ENCODE measurements around the gene OTOA.
"Not testable (repeated sequence)": the region's sequence is repeated elsewhere in the genome, so short reads cannot be mapped to it uniquely, and the experiment has no call there.

OTOA gene

DNA sequence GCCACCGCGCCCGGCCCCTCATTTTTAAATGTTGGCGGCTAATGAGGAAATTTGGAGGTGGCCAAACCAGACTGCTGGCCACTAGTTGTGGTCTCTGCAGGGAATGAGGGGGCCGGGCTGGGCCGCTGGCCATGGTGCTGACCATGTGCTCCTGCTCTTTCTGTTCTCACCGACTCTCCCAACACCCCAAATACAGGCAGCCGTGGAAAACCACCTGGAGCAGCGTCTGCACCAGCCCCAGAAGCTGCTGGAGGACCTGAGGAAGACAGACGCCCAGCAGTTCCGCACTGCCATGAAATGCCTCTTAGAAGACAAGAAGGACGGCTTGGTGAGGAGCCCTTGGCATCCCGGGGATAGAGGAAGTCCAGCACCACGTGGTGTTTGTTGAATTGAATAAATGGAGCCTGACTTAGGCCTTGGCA, 21.3 kb downstream of the OTOA start:
- H3K36me3 ChIP-seq (ENCODE audit: insufficient read depth, low read depth, low read length), result no peaks in the 10 kb centered on the region
- H3K27me3 ChIP-seq (ENCODE audit: insufficient read depth, low read length), result no peaks in the 10 kb centered on the region; the same call in 1 of the 2 replicates
- H3K4me1 ChIP-seq (ENCODE audit: insufficient read depth, low read length), result no peaks in the 10 kb centered on the region
- no peak overlapping the region for H3K9ac ChIP-seq (ENCODE audit: low read depth, low read length)
- H3K4me3 ChIP-seq (ENCODE audit: low read length), result no peak overlapping the region
- no peaks in the 10 kb centered on the region for H3K9me3 ChIP-seq (ENCODE audit: insufficient read depth, low read depth, low read length)
- no peak overlapping the region for H3K27ac ChIP-seq (ENCODE audit: low read length)

DNA sequence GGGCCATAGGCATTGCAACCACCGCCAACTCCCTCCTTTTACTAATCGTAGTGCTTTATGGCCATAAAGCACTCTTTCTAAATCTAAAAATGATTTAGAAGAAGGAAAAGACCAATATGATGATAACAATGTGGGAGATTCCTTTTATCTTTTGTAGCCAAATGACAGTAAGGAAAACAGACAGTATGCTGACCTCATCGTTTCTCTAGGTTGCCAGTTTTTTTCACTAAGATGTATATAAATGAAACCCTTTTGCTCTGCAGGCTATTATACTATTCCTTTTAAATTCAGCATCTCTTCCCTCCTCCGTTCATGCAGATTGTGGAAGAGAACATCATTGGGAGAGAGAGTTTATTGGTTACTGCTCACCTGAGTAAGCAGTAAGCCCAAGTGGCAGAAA, 25.3 kb downstream of the OTOA start:
- Histone ChIP-seq H3K9ac (ENCODE audit: low read depth, low read length) (no peak overlapping the region), H3K4me3 (ENCODE audit: low read length) (no peak overlapping the region), H3K4me1 (ENCODE audit: insufficient read depth, low read length) (no peaks in the 10 kb centered on the region), H3K36me3 (ENCODE audit: insufficient read depth, low read depth, low read length) (no peaks in the 10 kb centered on the region), H3K9me3 (ENCODE audit: insufficient read depth, low read depth, low read length) (no peaks in the 10 kb centered on the region), H3K27ac (ENCODE audit: low read length) (no peak overlapping the region), H3K27me3 (ENCODE audit: insufficient read depth, low read length) (no peaks in the 10 kb centered on the region)

DNA sequence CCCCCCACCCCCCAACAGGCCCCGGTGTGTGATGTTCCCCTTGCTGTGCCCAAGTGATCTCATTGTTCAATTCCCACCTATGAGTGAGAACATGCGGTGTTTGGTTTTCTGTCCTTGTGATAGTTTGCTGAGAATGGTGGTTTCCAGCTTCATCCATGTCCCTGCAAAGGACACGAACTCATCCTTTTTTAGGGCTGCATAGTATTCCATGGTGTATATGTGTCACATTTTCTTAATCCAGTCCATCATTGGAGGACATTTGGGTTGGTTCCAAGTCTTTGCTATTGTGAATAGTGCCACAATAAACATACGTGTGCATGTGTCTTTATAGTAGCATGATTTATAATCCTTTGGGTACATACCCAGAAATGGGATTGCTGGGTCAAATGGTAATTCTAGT, 27.2 kb downstream of the OTOA start:
- not testable (repeated sequence) for H3K9me3 ChIP-seq (ENCODE audit: insufficient read depth, low read depth, low read length); H3K9ac ChIP-seq (ENCODE audit: low read depth, low read length); H3K4me1 ChIP-seq (ENCODE audit: insufficient read depth, low read length); H3K4me3 ChIP-seq (ENCODE audit: low read length); H3K36me3 ChIP-seq (ENCODE audit: insufficient read depth, low read depth, low read length); H3K27ac ChIP-seq (ENCODE audit: low read length); H3K27me3 ChIP-seq (ENCODE audit: insufficient read depth, low read length)

DNA sequence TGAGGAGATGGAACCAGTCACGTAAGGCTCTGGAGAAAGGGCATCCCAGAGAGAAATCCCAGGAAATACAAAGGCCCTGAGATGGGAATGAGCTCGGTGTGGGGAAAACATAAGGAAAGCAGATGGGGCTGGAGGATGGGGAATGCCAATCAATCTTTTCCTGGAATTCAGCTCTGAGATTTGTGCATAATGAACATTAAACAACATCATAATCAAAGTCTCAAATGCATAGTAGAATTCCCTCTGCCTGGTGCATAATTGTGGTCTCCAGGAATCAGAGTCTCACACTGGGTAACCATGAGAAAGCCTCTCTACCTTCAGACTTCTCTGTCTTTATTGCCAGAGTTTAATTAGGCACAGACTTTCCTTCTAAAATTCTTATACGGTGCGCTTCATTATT, 30.8 kb downstream of the OTOA start:
- no peaks in the 10 kb centered on the region for H3K27me3 ChIP-seq (ENCODE audit: insufficient read depth, low read length)
- no peaks in the 10 kb centered on the region for H3K9me3 ChIP-seq (ENCODE audit: insufficient read depth, low read depth, low read length)
- H3K4me3 ChIP-seq (ENCODE audit: low read length), result no peak overlapping the region
- no peaks in the 10 kb centered on the region for H3K4me1 ChIP-seq (ENCODE audit: insufficient read depth, low read length)
- H3K9ac ChIP-seq (ENCODE audit: low read depth, low read length), result no peak overlapping the region
- no peak overlapping the region for H3K27ac ChIP-seq (ENCODE audit: low read length)
- no peaks in the 10 kb centered on the region for H3K36me3 ChIP-seq (ENCODE audit: insufficient read depth, low read depth, low read length)

DNA sequence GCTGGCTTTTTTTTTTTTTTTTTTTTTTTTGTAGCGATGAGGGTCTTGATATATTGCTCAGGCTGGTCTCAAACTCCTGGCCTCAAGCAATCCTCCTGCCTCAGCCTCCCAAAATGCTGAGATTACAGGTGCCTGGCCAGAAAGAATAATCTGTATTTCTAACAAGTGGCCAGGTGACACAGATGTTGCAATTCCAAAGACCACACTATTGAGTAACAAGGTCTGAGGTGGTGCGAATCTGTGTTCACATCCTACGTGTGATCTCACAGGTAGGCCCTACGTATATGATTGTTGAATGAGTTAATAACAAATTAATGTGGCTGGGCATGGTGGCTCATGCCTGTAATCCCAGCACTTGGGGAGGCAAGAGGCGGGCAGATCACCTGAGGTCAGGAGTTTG, 33.3 kb downstream of the OTOA start:
- Histone ChIP-seq H3K36me3 (ENCODE audit: insufficient read depth, low read depth, low read length) (no peaks in the 10 kb centered on the region), H3K27ac (ENCODE audit: low read length) (no peak overlapping the region), H3K9me3 (ENCODE audit: insufficient read depth, low read depth, low read length) (no peaks in the 10 kb centered on the region), H3K4me1 (ENCODE audit: insufficient read depth, low read length) (no peaks in the 10 kb centered on the region), H3K4me3 (ENCODE audit: low read length) (no peak overlapping the region), H3K27me3 (ENCODE audit: insufficient read depth, low read length) (no peaks in the 10 kb centered on the region), H3K9ac (ENCODE audit: low read depth, low read length) (no peak overlapping the region)

DNA sequence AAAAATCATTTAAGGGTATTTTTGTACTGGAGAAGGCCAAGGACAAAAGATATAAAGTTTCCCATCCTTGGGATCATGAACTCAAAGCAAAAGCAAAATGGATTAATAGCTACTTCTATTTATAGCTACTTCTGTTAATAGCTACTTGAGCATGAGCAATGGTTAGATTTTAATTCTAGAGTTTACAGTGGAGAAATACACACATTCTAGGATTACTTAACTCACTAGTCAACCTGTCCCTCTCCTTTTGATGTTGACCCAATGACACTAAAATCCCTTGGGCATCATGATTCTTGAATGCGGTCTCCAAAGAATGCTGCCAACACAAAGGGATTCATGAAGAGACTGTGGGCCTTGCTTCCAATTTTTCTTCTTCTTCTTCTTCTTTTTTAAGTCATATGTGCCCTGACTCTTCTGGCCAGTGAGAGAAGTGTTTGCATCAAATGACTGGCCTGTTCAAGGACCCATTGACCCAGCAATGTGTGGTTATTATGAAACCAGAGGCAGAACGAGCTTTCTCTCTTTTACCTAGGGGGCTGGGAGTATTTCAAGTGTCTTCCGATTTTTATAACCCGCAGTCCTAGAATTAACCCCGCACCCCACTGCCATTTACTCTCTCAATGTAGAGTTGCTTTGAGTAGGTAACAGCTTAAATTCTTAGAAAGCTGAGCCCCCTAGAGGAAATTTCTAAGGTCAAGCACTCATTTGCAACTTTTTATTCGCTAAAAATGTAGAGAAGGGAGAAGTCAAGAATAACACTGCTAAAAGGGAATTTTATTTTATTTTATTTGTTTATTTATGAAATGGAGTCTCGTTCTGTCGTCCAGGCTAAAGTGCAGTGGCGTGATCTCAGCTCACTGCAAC, 34.6 kb downstream of the OTOA start:
- Histone ChIP-seq H3K27ac (ENCODE audit: low read length) (no peak overlapping the region), H3K9me3 (ENCODE audit: insufficient read depth, low read depth, low read length) (no peaks in the 10 kb centered on the region), H3K9ac (ENCODE audit: low read depth, low read length) (no peak overlapping the region), H3K36me3 (ENCODE audit: insufficient read depth, low read depth, low read length) (no peaks in the 10 kb centered on the region), H3K4me3 (ENCODE audit: low read length) (no peak overlapping the region), H3K4me1 (ENCODE audit: insufficient read depth, low read length) (no peaks in the 10 kb centered on the region), H3K27me3 (ENCODE audit: insufficient read depth, low read length) (no peaks in the 10 kb centered on the region)

DNA sequence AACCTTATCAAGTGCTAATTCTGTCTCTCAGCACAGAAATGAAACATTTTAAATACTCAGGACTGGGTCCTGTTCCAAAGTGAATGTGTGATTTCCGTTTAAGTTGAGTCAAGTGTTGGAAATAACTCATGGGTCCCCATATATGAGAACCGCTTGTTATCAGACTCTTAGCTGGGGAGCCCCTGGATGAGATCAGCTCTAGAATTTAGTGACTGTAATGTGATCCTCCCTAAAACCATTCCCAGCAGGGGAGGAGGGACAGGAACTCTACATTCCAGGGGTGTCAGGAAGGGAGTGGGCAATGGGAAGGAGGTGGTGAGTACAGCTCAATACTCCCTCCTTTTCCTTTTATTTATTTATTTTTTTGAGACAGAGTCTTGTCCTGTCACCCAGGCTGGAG, 37.5 kb downstream of the OTOA start:
- Histone ChIP-seq H3K27ac (ENCODE audit: low read length) (no peak overlapping the region), H3K9ac (ENCODE audit: low read depth, low read length) (no peak overlapping the region), H3K4me3 (ENCODE audit: low read length) (no peak overlapping the region), H3K4me1 (ENCODE audit: insufficient read depth, low read length) (no peaks in the 10 kb centered on the region), H3K9me3 (ENCODE audit: insufficient read depth, low read depth, low read length) (no peaks in the 10 kb centered on the region), H3K27me3 (ENCODE audit: insufficient read depth, low read length) (no peaks in the 10 kb centered on the region), H3K36me3 (ENCODE audit: insufficient read depth, low read depth, low read length) (no peaks in the 10 kb centered on the region)

DNA sequence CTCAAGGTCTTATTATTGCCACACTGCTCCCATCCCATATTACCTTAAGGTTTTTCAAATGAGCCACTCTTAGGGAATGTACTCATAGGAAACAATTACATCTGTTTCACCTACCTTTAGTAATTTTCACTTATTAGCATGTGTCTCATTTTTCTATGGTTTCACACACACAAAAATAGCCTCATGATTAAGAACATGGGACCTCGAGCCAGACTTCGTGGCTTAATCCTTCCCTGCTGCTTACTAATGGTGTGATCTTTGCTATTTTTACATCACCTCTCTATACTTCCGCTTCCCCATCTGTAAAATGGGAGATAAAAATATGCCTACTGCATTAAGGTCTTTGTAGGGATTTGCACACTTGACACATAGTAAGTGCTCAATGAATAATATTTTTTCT, 38.5 kb downstream of the OTOA start:
- no peaks in the 10 kb centered on the region for H3K4me1 ChIP-seq (ENCODE audit: insufficient read depth, low read length)
- H3K36me3 ChIP-seq (ENCODE audit: insufficient read depth, low read depth, low read length), result no peaks in the 10 kb centered on the region
- H3K27me3 ChIP-seq (ENCODE audit: insufficient read depth, low read length), result no peaks in the 10 kb centered on the region
- H3K9me3 ChIP-seq (ENCODE audit: insufficient read depth, low read depth, low read length), result no peaks in the 10 kb centered on the region
- H3K4me3 ChIP-seq (ENCODE audit: low read length), result no peak overlapping the region
- H3K27ac ChIP-seq (ENCODE audit: low read length), result no peak overlapping the region
- no peak overlapping the region for H3K9ac ChIP-seq (ENCODE audit: low read depth, low read length)

DNA sequence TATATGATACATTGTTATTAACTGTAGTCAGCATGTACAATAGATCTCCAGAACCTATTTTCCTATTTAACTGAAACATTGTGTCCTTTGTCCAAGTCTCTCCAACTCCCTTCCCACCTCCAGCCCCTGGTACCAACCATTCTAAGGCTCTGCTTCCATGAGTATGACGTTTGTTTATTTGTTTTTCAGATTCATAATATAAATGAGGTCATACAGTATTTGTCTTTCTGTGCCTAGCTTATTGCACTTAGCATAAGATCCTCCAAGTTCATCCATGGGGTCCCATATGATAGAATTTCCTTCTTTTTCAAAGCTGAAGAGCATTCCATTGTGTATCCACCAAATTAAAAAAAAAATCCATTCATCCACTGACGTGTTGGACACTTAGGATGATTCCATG, 39.4 kb downstream of the OTOA start:
- Histone ChIP-seq H3K9ac (ENCODE audit: low read depth, low read length) (no peak overlapping the region), H3K4me3 (ENCODE audit: low read length) (no peak overlapping the region), H3K27ac (ENCODE audit: low read length) (no peak overlapping the region), H3K36me3 (ENCODE audit: insufficient read depth, low read depth, low read length) (no peaks in the 10 kb centered on the region), H3K27me3 (ENCODE audit: insufficient read depth, low read length) (no peaks in the 10 kb centered on the region), H3K9me3 (ENCODE audit: insufficient read depth, low read depth, low read length) (no peaks in the 10 kb centered on the region), H3K4me1 (ENCODE audit: insufficient read depth, low read length) (no peaks in the 10 kb centered on the region)

DNA sequence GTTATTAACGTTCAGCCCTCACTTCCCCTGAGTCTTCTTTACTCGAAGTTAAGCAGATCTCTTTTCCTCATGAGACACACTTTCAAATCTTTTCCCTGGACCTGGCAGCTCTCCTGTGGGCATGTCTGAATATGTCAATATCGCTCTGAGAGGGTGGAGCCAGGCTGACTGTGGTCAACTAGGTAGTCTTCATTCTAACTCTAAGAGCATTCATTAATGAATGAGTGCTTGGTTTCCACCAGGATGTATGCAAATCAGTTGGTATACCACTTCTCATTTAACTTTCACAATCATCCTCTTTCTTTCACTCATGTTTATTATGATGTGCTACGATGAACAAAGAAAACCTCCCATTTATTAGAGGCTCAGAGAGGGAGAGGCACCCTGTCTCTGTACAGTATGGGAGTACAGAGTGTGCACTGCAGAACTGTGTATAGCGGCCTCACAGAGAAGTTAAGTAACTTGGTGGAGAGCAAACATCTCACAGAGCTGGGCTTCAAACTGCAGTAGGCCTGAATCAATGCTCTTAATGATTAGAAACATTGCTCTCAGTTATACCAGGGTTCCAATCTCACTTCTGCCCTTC, 39.9 kb downstream of the OTOA start:
- Histone ChIP-seq H3K27ac (ENCODE audit: low read length) (no peak overlapping the region), H3K36me3 (ENCODE audit: insufficient read depth, low read depth, low read length) (no peaks in the 10 kb centered on the region), H3K4me3 (ENCODE audit: low read length) (no peak overlapping the region), H3K27me3 (ENCODE audit: insufficient read depth, low read length) (no peaks in the 10 kb centered on the region), H3K4me1 (ENCODE audit: insufficient read depth, low read length) (no peaks in the 10 kb centered on the region), H3K9ac (ENCODE audit: low read depth, low read length) (no peak overlapping the region), H3K9me3 (ENCODE audit: insufficient read depth, low read depth, low read length) (no peaks in the 10 kb centered on the region)

DNA sequence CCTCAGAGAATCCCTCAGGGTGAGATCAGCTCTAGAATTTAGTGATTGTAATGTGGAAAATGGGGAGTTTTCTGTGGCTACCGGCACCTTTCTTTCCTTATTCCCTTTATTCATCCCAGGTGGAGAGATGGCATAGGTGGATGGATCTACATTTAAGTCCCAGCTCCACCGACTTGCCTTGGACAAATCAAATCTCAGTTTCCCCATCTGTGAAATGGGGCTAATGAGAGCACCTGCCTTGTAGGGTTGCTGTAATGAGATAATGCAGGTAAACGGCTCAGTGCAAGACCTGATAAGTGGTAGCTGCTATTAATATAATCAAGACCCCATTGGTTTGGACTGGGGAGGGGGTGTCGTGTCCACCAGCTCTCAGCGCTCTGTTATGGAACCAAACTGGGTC, 40.5 kb downstream of the OTOA start:
- Histone ChIP-seq H3K27me3 (ENCODE audit: insufficient read depth, low read length) (no peaks in the 10 kb centered on the region), H3K9ac (ENCODE audit: low read depth, low read length) (no peak overlapping the region), H3K27ac (ENCODE audit: low read length) (no peak overlapping the region), H3K4me1 (ENCODE audit: insufficient read depth, low read length) (no peaks in the 10 kb centered on the region), H3K36me3 (ENCODE audit: insufficient read depth, low read depth, low read length) (no peaks in the 10 kb centered on the region), H3K9me3 (ENCODE audit: insufficient read depth, low read depth, low read length) (no peaks in the 10 kb centered on the region), H3K4me3 (ENCODE audit: low read length) (no peak overlapping the region)

DNA sequence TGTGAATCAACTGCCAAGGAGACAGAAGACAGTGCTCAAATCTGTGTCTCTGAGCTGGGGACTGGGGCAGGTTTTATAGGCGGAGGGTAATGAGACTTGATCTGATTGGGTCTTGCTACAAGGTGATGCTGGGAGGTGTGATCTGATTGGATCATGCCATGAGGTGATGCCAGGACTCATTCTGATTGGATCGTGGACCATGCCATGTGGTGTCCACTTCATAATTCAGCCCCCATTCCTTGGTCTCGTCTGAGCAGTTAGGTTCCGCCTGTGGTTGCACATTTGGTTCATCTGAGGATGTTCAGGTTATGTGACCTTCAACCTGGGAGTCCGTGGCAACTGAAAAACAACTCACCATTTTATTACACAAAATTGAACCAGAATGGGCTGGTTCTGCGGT, 41.0 kb downstream of the OTOA start:
- no peaks in the 10 kb centered on the region for H3K36me3 ChIP-seq (ENCODE audit: insufficient read depth, low read depth, low read length)
- H3K4me3 ChIP-seq (ENCODE audit: low read length), result no peak overlapping the region
- no peaks in the 10 kb centered on the region for H3K27me3 ChIP-seq (ENCODE audit: insufficient read depth, low read length)
- H3K9ac ChIP-seq (ENCODE audit: low read depth, low read length), result no peak overlapping the region
- no peaks in the 10 kb centered on the region for H3K4me1 ChIP-seq (ENCODE audit: insufficient read depth, low read length)
- H3K9me3 ChIP-seq (ENCODE audit: insufficient read depth, low read depth, low read length), result no peaks in the 10 kb centered on the region
- H3K27ac ChIP-seq (ENCODE audit: low read length), result no peak overlapping the region
